ENCODE results near the gene TRA2B. TPM values are rescaled to one million over a fixed set of nuclear protein-coding genes. Genes with fewer than 3 reads are reported as not detected.
A peak's percentile ranks its signal among the peaks of the same experiment; 100 is the strongest.

TRA2B gene
- total RNA-seq, 1 experiment from 2014 or later: 236 TPM

DNA sequence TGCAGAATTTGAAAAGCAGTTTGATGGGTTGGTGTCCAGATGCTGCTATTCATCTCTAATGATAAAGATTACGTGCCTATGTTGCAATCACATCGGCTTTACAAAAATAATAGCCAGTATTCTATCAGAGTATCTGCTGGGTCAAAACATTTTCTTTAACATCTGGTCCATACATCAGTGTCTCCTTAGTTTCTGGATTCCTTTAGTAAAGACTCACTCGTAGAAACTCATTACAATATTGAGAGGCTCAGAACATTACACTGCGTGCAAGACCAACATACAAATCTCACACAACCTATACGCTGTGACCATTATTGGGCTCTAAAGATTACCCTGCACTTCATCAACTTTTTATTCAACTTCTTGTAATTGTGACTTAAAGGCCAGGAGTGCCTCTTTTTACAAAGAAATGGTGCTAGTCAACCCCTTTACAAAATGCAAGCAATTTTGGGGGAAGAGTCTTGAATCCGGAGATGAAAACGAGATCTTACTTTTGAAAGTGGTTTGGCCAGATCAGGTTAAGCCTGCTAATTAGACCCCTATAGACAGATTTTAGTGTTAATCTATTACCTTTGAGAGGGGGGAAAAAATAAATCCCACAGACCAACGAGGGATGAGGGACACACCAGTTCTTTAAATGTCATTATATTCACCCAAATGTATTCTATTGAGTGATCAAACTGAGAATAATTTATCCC, 2.9 kb downstream of the TRA2B start (continued):
- no peak for TF ChIP-seq CREM (CRISPR knock-in tag; IDR thresholded peaks at IDR 0.05)
- no peak for TF ChIP-seq FOXK1 (CRISPR knock-in tag; IDR thresholded peaks at IDR 0.05)
- no peak for TF ChIP-seq ZNF423 (CRISPR knock-in tag; IDR thresholded peaks at IDR 0.05)
- TF ChIP-seq TP53 (CRISPR knock-in tag; IDR thresholded peaks at IDR 0.05): no peak
- TF ChIP-seq MXD4 (CRISPR knock-in tag; IDR thresholded peaks at IDR 0.05; ENCODE audit: borderline replicate concordance): no peak
- TF ChIP-seq ELF4 (CRISPR knock-in tag; IDR thresholded peaks at IDR 0.05; ENCODE audit: low read depth): no peak
- no peak for TF ChIP-seq NR3C1 (CRISPR knock-in tag; conservative IDR thresholded peaks at IDR 0.05; ENCODE audit: low read depth)
- TF ChIP-seq, protein P1, sequence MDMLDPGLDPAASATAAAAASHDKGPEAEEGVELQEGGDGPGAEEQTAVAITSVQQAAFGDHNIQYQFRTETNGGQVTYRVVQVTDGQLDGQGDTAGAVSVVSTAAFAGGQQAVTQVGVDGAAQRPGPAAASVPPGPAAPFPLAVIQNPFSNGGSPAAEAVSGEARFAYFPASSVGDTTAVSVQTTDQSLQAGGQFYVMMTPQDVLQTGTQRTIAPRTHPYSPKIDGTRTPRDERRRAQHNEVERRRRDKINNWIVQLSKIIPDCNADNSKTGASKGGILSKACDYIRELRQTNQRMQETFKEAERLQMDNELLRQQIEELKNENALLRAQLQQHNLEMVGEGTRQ (CRISPR knock-in tag; IDR thresholded peaks at IDR 0.05): no peak
- TF ChIP-seq FOXP1 (CRISPR knock-in tag; IDR thresholded peaks at IDR 0.05; ENCODE audit: borderline replicate concordance): no peak
- TF ChIP-seq, protein P2, sequence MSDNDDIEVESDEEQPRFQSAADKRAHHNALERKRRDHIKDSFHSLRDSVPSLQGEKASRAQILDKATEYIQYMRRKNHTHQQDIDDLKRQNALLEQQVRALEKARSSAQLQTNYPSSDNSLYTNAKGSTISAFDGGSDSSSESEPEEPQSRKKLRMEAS (CRISPR knock-in tag; IDR thresholded peaks at IDR 0.05): no peak
- no peak for TF ChIP-seq SMAD4 (CRISPR knock-in tag; IDR thresholded peaks at IDR 0.05)
- TF ChIP-seq, protein P3, sequence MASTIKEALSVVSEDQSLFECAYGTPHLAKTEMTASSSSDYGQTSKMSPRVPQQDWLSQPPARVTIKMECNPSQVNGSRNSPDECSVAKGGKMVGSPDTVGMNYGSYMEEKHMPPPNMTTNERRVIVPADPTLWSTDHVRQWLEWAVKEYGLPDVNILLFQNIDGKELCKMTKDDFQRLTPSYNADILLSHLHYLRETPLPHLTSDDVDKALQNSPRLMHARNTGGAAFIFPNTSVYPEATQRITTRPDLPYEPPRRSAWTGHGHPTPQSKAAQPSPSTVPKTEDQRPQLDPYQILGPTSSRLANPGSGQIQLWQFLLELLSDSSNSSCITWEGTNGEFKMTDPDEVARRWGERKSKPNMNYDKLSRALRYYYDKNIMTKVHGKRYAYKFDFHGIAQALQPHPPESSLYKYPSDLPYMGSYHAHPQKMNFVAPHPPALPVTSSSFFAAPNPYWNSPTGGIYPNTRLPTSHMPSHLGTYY (CRISPR knock-in tag; IDR thresholded peaks at IDR 0.05): no peak
- TF ChIP-seq, protein P4, sequence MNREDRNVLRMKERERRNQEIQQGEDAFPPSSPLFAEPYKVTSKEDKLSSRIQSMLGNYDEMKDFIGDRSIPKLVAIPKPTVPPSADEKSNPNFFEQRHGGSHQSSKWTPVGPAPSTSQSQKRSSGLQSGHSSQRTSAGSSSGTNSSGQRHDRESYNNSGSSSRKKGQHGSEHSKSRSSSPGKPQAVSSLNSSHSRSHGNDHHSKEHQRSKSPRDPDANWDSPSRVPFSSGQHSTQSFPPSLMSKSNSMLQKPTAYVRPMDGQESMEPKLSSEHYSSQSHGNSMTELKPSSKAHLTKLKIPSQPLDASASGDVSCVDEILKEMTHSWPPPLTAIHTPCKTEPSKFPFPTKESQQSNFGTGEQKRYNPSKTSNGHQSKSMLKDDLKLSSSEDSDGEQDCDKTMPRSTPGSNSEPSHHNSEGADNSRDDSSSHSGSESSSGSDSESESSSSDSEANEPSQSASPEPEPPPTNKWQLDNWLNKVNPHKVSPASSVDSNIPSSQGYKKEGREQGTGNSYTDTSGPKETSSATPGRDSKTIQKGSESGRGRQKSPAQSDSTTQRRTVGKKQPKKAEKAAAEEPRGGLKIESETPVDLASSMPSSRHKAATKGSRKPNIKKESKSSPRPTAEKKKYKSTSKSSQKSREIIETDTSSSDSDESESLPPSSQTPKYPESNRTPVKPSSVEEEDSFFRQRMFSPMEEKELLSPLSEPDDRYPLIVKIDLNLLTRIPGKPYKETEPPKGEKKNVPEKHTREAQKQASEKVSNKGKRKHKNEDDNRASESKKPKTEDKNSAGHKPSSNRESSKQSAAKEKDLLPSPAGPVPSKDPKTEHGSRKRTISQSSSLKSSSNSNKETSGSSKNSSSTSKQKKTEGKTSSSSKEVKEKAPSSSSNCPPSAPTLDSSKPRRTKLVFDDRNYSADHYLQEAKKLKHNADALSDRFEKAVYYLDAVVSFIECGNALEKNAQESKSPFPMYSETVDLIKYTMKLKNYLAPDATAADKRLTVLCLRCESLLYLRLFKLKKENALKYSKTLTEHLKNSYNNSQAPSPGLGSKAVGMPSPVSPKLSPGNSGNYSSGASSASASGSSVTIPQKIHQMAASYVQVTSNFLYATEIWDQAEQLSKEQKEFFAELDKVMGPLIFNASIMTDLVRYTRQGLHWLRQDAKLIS (CRISPR knock-in tag; IDR thresholded peaks at IDR 0.05; ENCODE audit: borderline replicate concordance): no peak

DNA sequence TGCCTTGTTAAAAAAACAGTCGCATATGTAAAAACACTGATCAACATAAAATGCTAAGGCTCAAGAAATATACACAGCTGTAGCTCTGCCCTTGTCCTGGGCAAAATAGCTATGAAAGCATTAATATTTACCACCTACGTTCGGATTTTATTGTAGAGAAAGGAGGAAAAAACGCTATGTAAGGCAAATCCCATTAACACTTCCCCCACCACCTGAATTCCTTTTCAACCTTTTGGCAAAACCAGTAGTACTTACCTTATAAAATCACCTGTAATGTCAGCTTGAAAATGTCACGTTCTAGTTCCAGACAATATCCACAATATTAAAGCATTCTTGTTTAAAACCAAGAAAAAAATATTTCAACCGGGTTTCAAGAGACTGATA, 3.6 kb downstream of the TRA2B start:
- Mint-ChIP-seq H3K4me1 (peaks cover 62% of the 10 kb centered on the region), H3K36me3 (peaks cover 66% of the 10 kb centered on the region), H3K27me3 (ENCODE audit: low read depth) (peaks cover 3% of the 10 kb centered on the region; the same call in 1 of the 2 replicates), H3K4me3 (peak overlapping the region; percentile 100), H3K27ac (peak overlapping the region; percentile 89), H3K9me3 (peaks cover 4% of the 10 kb centered on the region)
- ChIA-PET CTCF (no interaction called here), POLR2A (no interaction called here)
- no peak for DNase-seq (ENCODE audit: low spot score)
- ATAC-seq: no peak
- TF ChIP-seq ZNF396 (CRISPR knock-in tag; IDR thresholded peaks at IDR 0.05; ENCODE audit: borderline replicate concordance): no peak

DNA sequence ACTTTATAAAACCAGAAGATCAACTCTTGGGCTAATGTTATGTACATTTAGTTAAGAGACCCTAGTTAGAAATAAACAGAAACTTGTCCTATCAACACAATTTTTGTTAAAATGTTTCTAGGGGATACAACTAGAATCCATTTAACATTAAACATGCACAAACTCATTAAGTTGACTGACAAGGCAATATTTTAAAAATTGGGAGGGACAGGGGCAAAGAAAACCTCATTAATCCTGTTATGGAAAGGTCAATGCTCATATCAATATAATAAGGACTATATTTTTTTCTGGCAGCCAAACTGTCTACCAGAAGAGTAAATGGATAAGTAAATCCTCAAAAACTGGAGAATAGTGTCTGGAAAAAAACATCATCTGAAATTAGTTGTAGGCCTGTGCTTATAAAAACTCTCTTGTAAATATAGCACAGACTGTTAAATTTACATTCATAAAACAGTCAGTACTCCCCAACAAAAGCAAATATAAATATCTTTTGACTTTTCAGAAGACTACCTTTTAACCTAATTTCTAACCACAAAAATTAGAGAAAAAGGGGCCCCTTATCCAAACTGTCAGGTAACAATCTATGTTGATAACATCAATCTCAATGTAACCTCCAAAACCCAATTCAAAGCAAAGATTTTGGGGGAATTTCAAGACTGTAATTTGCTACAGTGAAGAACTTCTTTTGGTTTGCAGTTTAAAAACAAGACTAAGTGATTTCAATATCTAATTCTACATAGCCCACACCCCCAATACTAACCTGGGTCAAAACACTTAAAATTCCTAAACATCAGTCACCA, 4.2 kb downstream of the TRA2B start:
- ChIA-PET POLR2A (no interaction called here), CTCF (interaction anchor here (0.9 to 2.4 kb wide), 2 partner anchors 10 to 19 kb away, joined by 3 to 19 read pairs; no protein-coding TSS in a partner anchor)
- H3K4me3 Mint-ChIP-seq: peak overlapping the region; percentile 100
- peak overlapping the region; percentile 89 for H3K27ac Mint-ChIP-seq
- H3K9me3 Mint-ChIP-seq: peaks cover 4% of the 10 kb centered on the region
- H3K36me3 Mint-ChIP-seq: peaks cover 68% of the 10 kb centered on the region
- DNase-seq (ENCODE audit: low spot score): no peak
- no peak for TF ChIP-seq NFYB (CRISPR knock-in tag; conservative IDR thresholded peaks at IDR 0.05; ENCODE audit: low read depth)
- ATAC-seq: no peak
- H3K4me1 Mint-ChIP-seq: peaks cover 68% of the 10 kb centered on the region
- H3K27me3 Mint-ChIP-seq (ENCODE audit: low read depth): peaks cover 3% of the 10 kb centered on the region; the same call in 1 of the 2 replicates
